Erythroblast (primary cell): ENCODE results near the gene TMEM135.
"Not testable (repeated sequence)": the region's sequence is repeated elsewhere in the genome, so short reads cannot be mapped to it uniquely, and the experiment has no call there.

Source experiments
- DNase-seq, 2 experiments: peaks; one replicate each; lab custom pipeline; 2025; lab: John Stamatoyannopoulos, UW
- GATA1 ChIP-seq: IDR thresholded peaks from 2 replicates; pipeline ENCODE4 v1.6.1; 2011; ENCODE audit warnings: low read depth, mild to moderate bottlenecking, control low read depth, low read length, moderate library complexity
- POLR2A ChIP-seq: IDR thresholded peaks from 2 replicates; pipeline ENCODE4 v1.6.1; 2011; ENCODE audit warnings: mild to moderate bottlenecking, low read length

TMEM135 gene

DNA sequence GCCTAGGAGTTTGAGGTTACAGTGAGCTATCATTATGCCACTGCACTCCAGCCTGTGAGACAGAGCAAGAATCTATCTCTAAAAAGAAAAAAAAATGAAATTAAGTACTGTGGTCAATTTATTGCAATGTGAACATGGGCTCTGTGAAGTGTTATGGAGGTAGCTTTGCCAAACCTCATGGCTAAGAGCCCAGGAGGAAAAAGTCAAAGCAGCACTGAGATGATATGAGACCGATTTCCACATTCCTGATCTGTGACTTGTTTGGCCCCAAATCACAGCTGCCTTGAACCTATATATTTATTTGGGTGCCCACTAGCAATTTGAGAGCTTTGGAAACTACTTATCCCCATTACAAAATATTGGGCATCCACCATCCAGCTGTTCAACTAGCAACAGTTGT lies 29.8 kb upstream of the TMEM135 start:
- TF ChIP-seq GATA1: no peak
- TF ChIP-seq POLR2A: no peak
- no peak for DNase-seq

DNA sequence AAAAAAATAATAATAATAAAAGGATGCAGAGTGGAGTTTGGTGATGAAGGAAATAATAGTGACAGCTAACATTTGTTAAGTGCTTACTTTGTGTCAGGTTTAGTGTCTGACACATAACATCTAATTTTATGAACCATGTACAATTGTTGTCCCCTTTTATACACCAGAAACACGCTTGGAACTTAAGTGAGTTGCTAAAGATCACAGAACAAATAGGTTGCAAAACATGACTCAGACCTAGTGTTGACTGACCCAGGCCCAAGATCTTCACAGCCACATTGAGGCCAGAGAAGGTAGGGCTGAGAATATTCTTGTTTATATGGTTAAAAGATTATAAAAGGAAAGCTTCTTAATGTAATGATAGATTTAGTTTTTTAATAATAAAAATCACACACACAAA lies 25.6 kb upstream of the TMEM135 start:
- no peak for TF ChIP-seq POLR2A
- TF ChIP-seq GATA1: no peak
- no peak for DNase-seq

GRCh38 chr11:87012673-87013072 lies 25.1 kb upstream of the TMEM135 start:
- TF ChIP-seq GATA1: no peak
- no peak for TF ChIP-seq POLR2A
- no peak for DNase-seq

DNA sequence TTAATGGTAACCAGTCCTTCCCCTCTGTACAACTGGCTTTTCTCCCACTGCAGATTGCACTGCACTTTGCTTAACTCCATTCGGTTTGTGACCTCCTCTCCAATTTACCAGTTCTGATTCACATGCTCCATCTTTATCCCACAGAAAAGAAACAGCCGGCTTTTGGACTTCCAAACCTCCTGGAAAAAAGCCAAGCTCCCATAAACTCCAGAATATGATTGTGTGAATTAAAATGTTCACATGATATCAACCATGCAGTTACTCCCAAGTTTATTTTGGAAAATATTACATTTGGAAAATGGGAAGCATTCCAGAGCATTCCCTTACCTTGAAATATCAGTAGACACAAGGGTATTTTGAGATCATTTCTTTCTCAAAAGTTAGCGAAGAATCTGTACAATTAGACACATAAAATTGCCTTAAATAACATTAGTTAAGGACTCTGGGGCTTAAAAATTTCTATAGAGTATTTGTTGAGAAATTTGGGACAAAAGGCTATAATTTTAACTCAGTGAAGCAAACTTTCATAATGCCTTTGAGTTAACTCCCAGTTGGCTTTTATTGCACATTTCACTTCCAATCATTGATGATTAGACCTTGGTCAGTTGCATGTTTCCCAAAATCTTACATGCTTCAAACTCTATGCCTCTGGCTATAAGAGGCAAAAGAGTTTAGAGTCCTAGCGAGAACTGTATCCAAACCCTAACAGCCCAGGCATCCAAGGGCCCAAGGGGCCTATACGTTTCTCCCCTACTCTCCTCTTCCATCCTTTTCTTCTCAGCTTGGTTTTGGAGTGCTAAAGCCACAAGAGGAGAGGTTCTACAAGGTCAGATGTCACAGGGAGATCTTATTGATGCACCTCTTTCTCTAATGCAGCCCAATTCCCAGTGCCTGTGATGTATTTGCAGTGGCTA lies 23.6 kb upstream of the TMEM135 start:
- TF ChIP-seq GATA1 (no peak), POLR2A (no peak)
- no peak for DNase-seq

DNA sequence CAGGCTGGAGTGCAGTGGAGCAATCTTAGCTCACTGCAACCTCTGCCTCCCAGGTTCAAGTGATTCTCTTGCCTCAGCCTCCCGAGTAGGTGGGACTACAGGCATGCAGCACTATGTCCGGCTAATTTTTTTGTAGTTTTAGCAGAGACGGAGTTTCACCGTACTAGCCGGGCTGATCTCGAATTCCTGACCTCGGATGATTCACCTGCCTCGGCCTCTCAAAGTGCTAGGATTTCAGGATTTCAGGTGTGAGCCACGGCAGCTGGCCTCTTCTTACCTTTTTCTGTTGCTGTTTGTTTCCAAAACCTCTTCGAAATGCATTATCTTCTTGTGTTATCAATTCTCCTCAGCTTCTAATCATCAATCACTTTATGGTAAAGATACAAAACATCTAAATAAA lies 22.1 kb upstream of the TMEM135 start:
- TF ChIP-seq GATA1: no peak
- TF ChIP-seq POLR2A: no peak

GRCh38 chr11:87019613-87020271 lies 18.0 kb upstream of the TMEM135 start:
- no peak for DNase-seq
- TF ChIP-seq POLR2A (no peak), GATA1 (no peak)

More for the DNA sequence above, 22.1 kb upstream of the TMEM135 start:
- DNase-seq: no peak

DNA sequence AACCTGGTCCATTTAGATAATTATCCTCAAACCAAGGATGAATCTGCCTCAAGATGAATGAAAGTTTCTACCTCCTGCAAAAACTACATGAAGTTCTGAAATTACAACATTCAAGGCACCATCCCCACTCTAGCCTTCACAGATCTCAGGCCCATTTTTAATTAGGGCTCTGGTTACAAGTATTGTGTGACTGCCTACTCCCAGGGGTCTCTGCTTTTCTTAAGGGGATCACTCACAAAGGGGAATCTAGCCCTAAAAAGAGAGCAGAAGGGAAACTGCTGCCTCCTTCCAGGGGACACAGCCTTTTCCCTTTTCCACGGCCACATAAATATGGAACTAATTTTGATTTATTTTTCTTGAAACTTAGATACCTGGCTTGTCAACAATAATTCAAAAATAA lies 17.4 kb upstream of the TMEM135 start:
- no peak for TF ChIP-seq GATA1
- TF ChIP-seq POLR2A: no peak
- no peak for DNase-seq

GRCh38 chr11:87020764-87021365 lies 16.9 kb upstream of the TMEM135 start:
- no peak for DNase-seq

DNA sequence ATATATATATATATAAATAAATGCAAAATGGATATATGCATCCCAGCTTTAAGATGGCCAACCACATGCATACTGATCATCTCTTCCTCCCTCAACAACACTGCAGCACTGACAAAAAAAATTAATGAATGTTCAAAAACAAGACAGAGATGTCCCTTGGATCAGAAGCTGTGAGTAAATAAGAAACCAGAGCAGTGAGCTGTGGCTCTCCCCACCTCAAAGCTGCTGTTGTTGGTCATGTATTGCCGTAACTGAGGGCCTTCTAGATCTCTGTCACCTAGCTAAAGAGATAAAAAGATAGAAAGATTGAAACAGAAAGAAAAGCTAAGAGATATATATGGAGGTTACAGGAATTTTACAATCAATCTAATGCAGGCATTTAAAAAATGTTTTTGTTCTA lies 15.5 kb upstream of the TMEM135 start:
- DNase-seq: no peak
- TF ChIP-seq POLR2A (no peak), GATA1 (no peak)

More at GRCh38 chr11:87020764-87021365, 16.9 kb upstream of the TMEM135 start:
- TF ChIP-seq POLR2A: no peak
- no peak for TF ChIP-seq GATA1

- TF ChIP-seq POLR2A (no peak), GATA1 (no peak)
- DNase-seq: no peak
Observed at GRCh38 chr11:87022738-87023137, 15.0 kb upstream of the TMEM135 start.

GRCh38 chr11:87026415-87026814 lies 11.3 kb upstream of the TMEM135 start:
- not testable (repeated sequence) for DNase-seq

GRCh38 chr11:87030458-87031054 lies 7.2 kb upstream of the TMEM135 start:
- no peak for TF ChIP-seq POLR2A
- no peak for TF ChIP-seq GATA1
- peak; percentile 7 to 43 for DNase-seq

DNA sequence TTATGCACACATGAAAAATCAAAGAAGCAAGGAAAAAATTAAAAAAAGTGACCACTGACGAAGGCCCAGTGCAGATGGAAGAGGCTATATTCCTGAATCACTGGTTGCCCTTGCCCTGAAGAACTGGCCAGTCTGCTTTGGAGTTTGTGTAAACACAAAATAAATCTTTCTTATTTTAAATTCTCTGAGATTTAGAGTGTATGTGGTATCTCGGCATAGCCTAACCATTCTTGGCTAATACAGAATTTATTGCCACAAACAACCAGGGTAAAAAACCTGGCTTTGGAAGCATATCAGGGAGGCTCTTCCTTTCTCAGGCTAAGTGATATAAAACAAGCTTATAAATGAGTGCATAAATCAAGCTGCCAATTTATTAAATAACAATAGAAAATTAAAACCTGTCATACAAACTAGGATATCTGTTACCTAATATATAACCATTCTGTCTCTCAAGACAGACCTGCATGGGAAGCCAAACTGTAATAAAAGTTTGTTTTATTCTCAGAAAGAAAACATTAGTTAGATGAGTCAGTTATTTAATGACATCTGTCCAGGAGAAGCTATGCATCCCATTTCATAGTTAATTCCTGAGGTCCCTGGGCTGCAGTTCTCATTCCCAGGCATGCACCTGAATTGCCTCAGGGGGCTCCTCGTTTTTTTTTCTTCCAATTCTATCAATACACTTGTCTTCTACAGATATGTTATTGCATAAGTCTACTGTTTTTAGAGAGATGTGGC lies 6.1 kb upstream of the TMEM135 start:
- DNase-seq: no peak

More for the DNA sequence above, 6.1 kb upstream of the TMEM135 start:
- TF ChIP-seq POLR2A: no peak
- no peak for TF ChIP-seq GATA1
